IPS-18c (cell line): Measurements from ENCODE around the gene GRIN1.
A peak's percentile ranks its signal among the peaks of the same experiment; 100 is the strongest.

Source experiments
- H3K4me3 ChIP-seq: 2 replicates; pipeline ENCODE4 v1.7.0; 2013; ENCODE audit warnings: low read depth, mild to moderate bottlenecking, low read length, moderate library complexity; ENCODE audit not compliant: insufficient read depth
- H3K9me3 ChIP-seq: one replicate; pipeline ENCODE4 v1.6.1; 2013; ENCODE audit warnings: mild to moderate bottlenecking, low read length, moderate library complexity; ENCODE audit not compliant: control insufficient read depth, insufficient read depth

GRIN1 gene

GRCh38 chr9:137191691-137192447 is 52.9 kb downstream of the GRIN1 start:
- Histone ChIP-seq H3K9me3 (peaks cover 2% of the 10 kb centered on the region), H3K4me3 (no peak overlapping the region)

- H3K4me3 ChIP-seq: no peak overlapping the region
Measured at GRCh38 chr9:137192448-137192780, 53.5 kb downstream of the GRIN1 start.

GRCh38 chr9:137192859-137193258 is 53.9 kb downstream of the GRIN1 start:
- Histone ChIP-seq H3K4me3 (no peak overlapping the region), H3K9me3 (peaks cover 2% of the 10 kb centered on the region)

More at GRCh38 chr9:137192448-137192780, 53.5 kb downstream of the GRIN1 start:
- H3K9me3 ChIP-seq: peaks cover 2% of the 10 kb centered on the region

GRCh38 chr9:137193771-137194170 is 54.8 kb downstream of the GRIN1 start:
- peaks cover 2% of the 10 kb centered on the region for H3K9me3 ChIP-seq
- H3K4me3 ChIP-seq: no peak overlapping the region

GRCh38 chr9:137194388-137194787 is 55.4 kb downstream of the GRIN1 start:
- H3K4me3 ChIP-seq: no peak overlapping the region; the same call in 1 of the 2 replicates
- peaks cover under 1% of the 10 kb centered on the region for H3K9me3 ChIP-seq

GRCh38 chr9:137194909-137195308 is 56.0 kb downstream of the GRIN1 start:
- Histone ChIP-seq H3K4me3 (no peak overlapping the region), H3K9me3 (no peaks in the 10 kb centered on the region)

GRCh38 chr9:137195525-137196220 is 56.7 kb downstream of the GRIN1 start:
- H3K9me3 ChIP-seq: no peaks in the 10 kb centered on the region
- H3K4me3 ChIP-seq: no peak overlapping the region

- Histone ChIP-seq H3K9me3 (no peaks in the 10 kb centered on the region), H3K4me3 (no peak overlapping the region; the same call in 1 of the 2 replicates)
Measured at GRCh38 chr9:137198051-137198901, 59.3 kb downstream of the GRIN1 start.

- H3K4me3 ChIP-seq: no peak overlapping the region; the same call in 1 of the 2 replicates
- H3K9me3 ChIP-seq: no peaks in the 10 kb centered on the region
Measured at GRCh38 chr9:137198902-137199283, 59.9 kb downstream of the GRIN1 start.

- Histone ChIP-seq H3K9me3 (no peaks in the 10 kb centered on the region), H3K4me3 (peak overlapping the region; percentile 40)
Measured at GRCh38 chr9:137199411-137200121, 60.6 kb downstream of the GRIN1 start.

GRCh38 chr9:137200311-137201204 is 61.6 kb downstream of the GRIN1 start, which contains the start of gene TPRN:
Gene TPRN (minus strand): TSS chr9:137200741. CDS start chr9:137200711, 30 bp downstream.
- peak within 1 kb of the TSS; percentile 84 for H3K4me3 ChIP-seq
- H3K9me3 ChIP-seq: no peaks in the 10 kb centered on the region

GRCh38 chr9:137201205-137201868 is 62.4 kb downstream of the GRIN1 start:
- peak overlapping the region; percentile 84 for H3K4me3 ChIP-seq

GRCh38 chr9:137202966-137203365 is 64.0 kb downstream of the GRIN1 start:
- Histone ChIP-seq H3K9me3 (no peaks in the 10 kb centered on the region), H3K4me3 (no peak overlapping the region)

More at GRCh38 chr9:137201205-137201868, 62.4 kb downstream of the GRIN1 start:
- no peaks in the 10 kb centered on the region for H3K9me3 ChIP-seq

GRCh38 chr9:137204731-137205125 is 65.8 kb downstream of the GRIN1 start:
- Histone ChIP-seq H3K9me3 (no peaks in the 10 kb centered on the region), H3K4me3 (peak overlapping the region; percentile 68)

GRCh38 chr9:137205126-137206069 is 66.4 kb downstream of the GRIN1 start, which contains the start of the genes NDOR1 and TMEM203:
Gene NDOR1 (plus strand): TSS chr9:137205700. CDS start chr9:137205778, 78 bp downstream.
Gene TMEM203 (minus strand): TSS chr9:137205648. CDS start chr9:137205414, 234 bp downstream.
- Histone ChIP-seq H3K9me3 (no peaks in the 10 kb centered on the region), H3K4me3 (peak within 1 kb of the TSS; percentile 68)
